ENCODE results near the gene GGA3.

Gene GGA3, protein sequence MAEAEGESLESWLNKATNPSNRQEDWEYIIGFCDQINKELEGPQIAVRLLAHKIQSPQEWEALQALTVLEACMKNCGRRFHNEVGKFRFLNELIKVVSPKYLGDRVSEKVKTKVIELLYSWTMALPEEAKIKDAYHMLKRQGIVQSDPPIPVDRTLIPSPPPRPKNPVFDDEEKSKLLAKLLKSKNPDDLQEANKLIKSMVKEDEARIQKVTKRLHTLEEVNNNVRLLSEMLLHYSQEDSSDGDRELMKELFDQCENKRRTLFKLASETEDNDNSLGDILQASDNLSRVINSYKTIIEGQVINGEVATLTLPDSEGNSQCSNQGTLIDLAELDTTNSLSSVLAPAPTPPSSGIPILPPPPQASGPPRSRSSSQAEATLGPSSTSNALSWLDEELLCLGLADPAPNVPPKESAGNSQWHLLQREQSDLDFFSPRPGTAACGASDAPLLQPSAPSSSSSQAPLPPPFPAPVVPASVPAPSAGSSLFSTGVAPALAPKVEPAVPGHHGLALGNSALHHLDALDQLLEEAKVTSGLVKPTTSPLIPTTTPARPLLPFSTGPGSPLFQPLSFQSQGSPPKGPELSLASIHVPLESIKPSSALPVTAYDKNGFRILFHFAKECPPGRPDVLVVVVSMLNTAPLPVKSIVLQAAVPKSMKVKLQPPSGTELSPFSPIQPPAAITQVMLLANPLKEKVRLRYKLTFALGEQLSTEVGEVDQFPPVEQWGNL

DNA sequence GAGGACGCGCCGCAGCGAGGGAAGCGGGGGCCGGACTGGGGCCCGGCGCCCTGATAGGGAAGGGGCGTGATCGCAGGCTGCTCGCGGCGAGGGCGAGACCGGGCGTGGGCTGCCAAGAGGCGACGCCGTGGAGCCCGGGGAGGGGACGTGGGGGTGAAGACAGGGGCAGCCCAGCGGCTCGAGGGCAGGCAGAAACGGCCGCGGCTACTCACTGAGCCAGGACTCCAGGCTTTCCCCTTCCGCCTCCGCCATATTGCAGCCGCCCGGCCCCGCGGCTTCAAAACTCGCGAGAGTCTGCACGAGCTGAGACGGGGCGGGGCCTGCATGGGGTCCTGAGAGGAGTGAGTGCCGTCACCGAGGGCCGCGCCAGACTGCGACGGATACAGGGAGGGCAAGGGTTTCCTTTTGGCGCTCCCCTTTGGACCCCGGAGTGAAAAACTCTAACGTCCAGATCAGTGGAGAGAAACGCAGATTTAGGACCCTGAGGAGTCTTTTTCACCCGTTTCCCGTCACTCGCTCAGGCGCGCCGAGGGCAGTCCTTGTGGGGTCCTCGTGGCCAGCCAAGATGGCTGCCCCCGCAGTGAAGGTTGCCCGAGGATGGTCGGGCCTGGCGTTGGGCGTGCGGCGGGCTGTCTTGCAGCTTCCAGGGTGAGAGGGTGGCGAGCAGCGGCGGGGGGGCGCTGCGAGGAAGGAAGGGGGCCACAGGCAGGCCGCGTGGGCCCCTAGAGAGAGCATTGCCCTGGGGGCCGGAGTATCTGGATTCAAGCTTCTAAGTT, at the start of gene GGA3, which contains the start of gene MRPS7:
GGA3 (minus strand) TSS at position 271 of the 776 bp plus-strand sequence; CDS start at position 252, 19 bp downstream.
MRPS7 (plus strand) TSS at position 544 of the 776 bp plus-strand sequence; CDS start at position 566, 22 bp downstream.
- peak; percentile 77 for DNase-seq (ENCODE audit: low read depth)
- peak within 1 kb of the TSS; percentile 81 for H3K4me3 ChIP-seq (ENCODE audit: low read depth, low read length)
- TF ChIP-seq, protein P1, sequence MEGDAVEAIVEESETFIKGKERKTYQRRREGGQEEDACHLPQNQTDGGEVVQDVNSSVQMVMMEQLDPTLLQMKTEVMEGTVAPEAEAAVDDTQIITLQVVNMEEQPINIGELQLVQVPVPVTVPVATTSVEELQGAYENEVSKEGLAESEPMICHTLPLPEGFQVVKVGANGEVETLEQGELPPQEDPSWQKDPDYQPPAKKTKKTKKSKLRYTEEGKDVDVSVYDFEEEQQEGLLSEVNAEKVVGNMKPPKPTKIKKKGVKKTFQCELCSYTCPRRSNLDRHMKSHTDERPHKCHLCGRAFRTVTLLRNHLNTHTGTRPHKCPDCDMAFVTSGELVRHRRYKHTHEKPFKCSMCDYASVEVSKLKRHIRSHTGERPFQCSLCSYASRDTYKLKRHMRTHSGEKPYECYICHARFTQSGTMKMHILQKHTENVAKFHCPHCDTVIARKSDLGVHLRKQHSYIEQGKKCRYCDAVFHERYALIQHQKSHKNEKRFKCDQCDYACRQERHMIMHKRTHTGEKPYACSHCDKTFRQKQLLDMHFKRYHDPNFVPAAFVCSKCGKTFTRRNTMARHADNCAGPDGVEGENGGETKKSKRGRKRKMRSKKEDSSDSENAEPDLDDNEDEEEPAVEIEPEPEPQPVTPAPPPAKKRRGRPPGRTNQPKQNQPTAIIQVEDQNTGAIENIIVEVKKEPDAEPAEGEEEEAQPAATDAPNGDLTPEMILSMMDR (IDR thresholded peaks at IDR 0.05; ENCODE audit: low read depth, low read length, missing control alignments) = no peak
- in situ Hi-C loops (cut with HindIII; ENCODE audit: low sequenced_read_pairs) = no loop called here

DNA sequence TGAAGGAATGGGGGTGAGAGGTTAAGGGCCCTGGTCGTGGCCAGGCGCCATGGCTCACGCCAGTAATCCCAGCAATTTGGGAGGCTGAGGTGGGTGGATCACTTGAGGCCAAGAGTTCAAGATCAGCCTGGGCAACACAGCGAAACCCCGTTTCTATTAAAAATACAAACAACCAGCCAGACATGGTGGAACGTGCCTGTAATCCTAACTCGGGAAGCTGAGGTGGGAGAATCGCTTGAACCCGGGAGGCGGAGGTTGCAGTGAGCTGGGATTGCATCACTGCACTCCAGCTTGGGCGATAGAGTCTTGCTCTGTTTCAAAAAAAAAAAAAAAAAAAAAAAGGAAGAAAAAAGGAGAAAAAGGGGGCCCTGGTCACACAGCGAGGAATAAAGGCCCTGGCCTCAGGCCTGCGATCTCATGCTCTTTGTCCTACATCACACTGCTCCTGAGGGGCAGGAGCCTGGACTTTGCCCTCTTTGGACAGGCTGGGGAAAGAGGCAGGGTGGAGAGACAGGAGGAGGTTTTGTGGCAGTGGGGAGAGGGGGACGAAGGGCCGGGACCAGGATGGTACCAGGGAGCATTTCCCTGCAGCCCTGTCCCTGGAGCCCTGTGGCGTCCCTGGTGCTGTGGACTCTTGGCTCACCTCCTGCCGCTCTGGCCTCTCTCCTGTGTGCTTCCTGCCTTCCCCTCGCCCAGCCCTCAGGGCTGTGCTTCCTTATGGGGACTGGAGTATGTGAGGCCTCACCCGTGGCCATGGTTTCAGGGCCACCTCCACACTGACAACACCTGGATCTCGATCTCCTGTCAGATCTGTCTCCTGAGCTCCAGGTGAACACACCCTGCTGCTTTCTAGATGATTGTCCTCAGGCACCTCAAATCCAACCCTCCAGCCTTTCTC, 47.6 kb upstream of the GGA3 start:
- in situ Hi-C loops (cut with HindIII; ENCODE audit: low sequenced_read_pairs) = no loop called here
- no peak overlapping the region for H3K4me3 ChIP-seq (ENCODE audit: low read depth, low read length)
- TF ChIP-seq, protein P1 (IDR thresholded peaks at IDR 0.05; ENCODE audit: low read depth, low read length, missing control alignments) = no peak
- no peak for DNase-seq (ENCODE audit: low read depth)

DNA sequence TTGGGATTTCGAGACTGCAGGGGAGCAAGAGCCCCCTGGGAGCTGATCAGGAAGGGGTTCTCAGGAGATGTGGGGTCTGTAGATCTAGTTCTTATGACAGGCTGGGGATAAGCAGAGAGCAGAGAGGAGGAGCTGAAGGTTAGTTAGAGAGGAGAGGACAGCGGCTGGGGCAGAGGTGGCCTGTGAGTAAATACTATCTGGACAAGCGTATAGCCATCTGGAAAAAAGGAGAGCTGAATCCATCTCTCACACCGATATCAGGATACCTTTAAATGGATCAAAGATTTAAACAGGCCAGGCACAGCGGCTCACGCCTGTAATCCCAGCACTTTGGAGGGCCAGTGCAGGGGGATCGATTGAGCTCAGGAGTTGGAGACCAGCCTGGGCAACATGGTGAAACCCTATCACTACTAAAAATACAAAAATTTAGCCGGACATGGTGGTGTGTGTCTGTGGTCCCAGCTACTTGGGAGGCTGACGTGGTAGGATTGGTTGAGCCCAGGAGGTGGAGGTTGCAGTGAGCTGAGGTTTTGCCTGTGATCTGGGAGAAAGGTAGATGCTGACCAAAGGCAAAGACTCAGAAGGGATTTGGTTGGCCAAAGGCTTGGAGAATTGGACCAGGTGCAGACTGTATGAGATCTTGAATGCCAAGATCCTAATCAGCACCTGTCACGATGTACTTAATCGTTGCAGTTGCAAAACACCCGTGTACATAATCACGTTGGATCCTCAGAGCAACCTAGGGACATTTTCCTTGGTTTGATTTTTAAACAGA, 46.7 kb upstream of the GGA3 start:
- DNase-seq (ENCODE audit: low read depth) = no peak
- TF ChIP-seq, protein P1 (IDR thresholded peaks at IDR 0.05; ENCODE audit: low read depth, low read length, missing control alignments) = no peak
- H3K4me3 ChIP-seq (ENCODE audit: low read depth, low read length) = no peak overlapping the region
- in situ Hi-C loops (cut with HindIII; ENCODE audit: low sequenced_read_pairs) = no loop called here

DNA sequence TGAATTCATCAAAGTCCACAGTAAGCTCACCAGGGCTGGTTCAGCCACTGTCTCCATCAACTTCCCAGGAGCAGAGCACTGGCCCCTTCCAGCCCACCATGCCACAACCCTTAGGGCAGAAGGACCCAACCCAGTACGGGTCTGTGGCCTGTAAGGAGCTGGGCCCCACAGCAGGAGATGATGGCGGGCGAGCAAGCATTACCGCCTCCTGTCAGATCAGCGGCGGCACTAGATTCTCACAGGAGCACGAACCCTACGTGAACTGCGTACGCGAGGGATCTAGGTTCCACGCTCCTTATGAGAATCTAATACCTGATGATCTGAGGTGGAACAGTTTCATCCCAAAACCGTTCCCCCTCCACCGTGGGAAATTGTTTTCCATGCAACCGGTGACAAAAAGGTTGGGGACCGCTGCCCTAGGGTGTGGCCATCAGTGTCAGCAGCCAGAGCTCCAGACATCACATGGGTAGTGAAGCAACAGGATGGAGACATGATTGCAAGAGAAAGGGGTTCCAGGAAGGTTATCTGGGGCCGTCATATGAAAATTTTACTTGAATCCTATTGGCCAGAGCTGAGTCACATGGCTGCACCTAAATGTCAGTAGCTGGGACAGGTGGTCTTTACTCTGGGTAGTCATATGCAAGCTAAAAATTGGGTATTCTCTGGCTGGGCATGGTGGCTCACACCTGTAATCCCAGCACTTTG, 40.2 kb upstream of the GGA3 start:
- no peak for DNase-seq (ENCODE audit: low read depth)
- in situ Hi-C loops (cut with HindIII; ENCODE audit: low sequenced_read_pairs) = no loop called here
- no peak overlapping the region for H3K4me3 ChIP-seq (ENCODE audit: low read depth, low read length)
- TF ChIP-seq, protein P1 (IDR thresholded peaks at IDR 0.05; ENCODE audit: low read depth, low read length, missing control alignments) = no peak

DNA sequence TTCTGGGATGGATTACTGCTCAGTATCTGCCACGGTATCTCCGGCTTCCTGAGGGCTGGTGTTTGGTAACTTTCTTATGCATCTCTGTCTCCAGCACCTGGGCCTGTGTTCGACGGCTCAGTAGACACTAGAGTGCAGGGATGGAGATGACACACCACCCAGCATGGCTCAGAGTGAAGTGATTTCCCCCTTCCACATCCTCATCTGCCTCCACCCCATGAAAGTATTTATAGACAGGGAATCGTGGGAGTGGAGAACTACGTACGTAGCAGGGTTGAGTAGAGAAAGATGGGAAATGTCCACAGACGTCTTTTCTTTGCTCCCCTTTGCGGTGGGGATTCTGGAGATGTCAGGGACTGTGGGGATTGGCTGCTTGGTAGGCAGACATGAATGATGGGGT, 39.6 kb upstream of the GGA3 start:
- no peak for DNase-seq (ENCODE audit: low read depth)
- in situ Hi-C loops (cut with HindIII; ENCODE audit: low sequenced_read_pairs) = no loop called here
- TF ChIP-seq, protein P1 (IDR thresholded peaks at IDR 0.05; ENCODE audit: low read depth, low read length, missing control alignments) = no peak
- no peak overlapping the region for H3K4me3 ChIP-seq (ENCODE audit: low read depth, low read length)

Measured in astrocyte of the cerebellum (primary cell).